HCT116 (cell line): ENCODE data around the gene MIPEP. TPM values are rescaled to one million over a fixed set of nuclear protein-coding genes. Genes with fewer than 3 reads are reported as not detected.

Source experiments
- ATAC-seq: fragments of 200-7000 bp; cut with Tn5 transposase; 2 replicates; pipeline ENCODE4 v1.9.1; 2020; ENCODE audit warnings: mild to moderate bottlenecking, moderate library complexity
- BruUV-seq: library from RNA; stranded (reverse); fragments of 400-500 nt; replicated peaks from 2 replicates; lab custom pipeline; 2021; lab: Mats Ljungman, UMichigan
- CTCF ChIA-PET: fragments of 300-600 bp; sonication (Branson Sonifier 250); formaldehyde crosslinking; loops from one replicate; lab custom pipeline; 2021; ENCODE audit warnings: antibody characterized with exemption; lab: Charles Lee
- POLR2A ChIA-PET: fragments of 300-600, 350-600 bp; sonication (Branson Sonifier 250); formaldehyde crosslinking; loops from one replicate; lab custom pipeline; 2021; ENCODE audit warnings: antibody characterized with exemption; lab: Charles Lee
- RAD21 ChIA-PET, 2 experiments: fragments of 300-600 bp; sonication (Branson Sonifier 250); formaldehyde crosslinking; loops; one replicate each; lab custom pipeline; 2023; ENCODE audit warnings: low total read pairs in 2 of 2; ENCODE audit not compliant: uncharacterized antibody in 2 of 2, unreplicated experiment in 2 of 2, low non-redundant PET in 1 of 2; lab: Charles Lee
- DNase-seq: peaks from one replicate; pipeline ENCODE4 v3.0.0-alpha.2; 2010; ENCODE audit warnings: low read depth, low spot score
- H2AFZ ChIP-seq: fragments of 200-600 bp; shearing (Covaris generic), sonication (generic); 2 replicates; pipeline ENCODE4 v1.6.1; 2017; ENCODE audit warnings: low read depth, mixed run types, mixed read lengths, antibody characterized with exemption, low read length; ENCODE audit not compliant: poor library complexity, severe bottlenecking
- H3K27ac ChIP-seq: 2 replicates; pipeline ENCODE4 v1.5.1; 2012; ENCODE audit warnings: low read depth, low read length
- H3K27me3 ChIP-seq: fragments of 200-600 bp; sonication (generic); 2 replicates; pipeline ENCODE4 v1.6.1; 2016; ENCODE audit warnings: mixed run types, low read length, mixed read lengths; ENCODE audit not compliant: insufficient read depth
- H3K36me3 ChIP-seq, 2 experiments: fragments of 200-500 bp in 1 of 2; fragments of 200-600 bp in 1 of 2; sonication (Bioruptor generic) in 1 of 2; sonication (generic) in 1 of 2; 2 replicates each; pipeline versions ENCODE4 v1.5.1 to v1.6.1; 2014 to 2016; ENCODE audit warnings: low read length in 2 of 2, inconsistent platforms in 1 of 2, mixed read lengths in 1 of 2, mixed run types in 1 of 2; ENCODE audit not compliant: insufficient read depth in 2 of 2, control insufficient read depth in 1 of 2
- H3K4me1 ChIP-seq, 2 experiments: fragments of 200-600 bp in 1 of 2; sonication (generic) in 1 of 2; 2 replicates each; pipeline versions ENCODE4 v1.5.1 to v1.6.1; 2012 to 2017; ENCODE audit warnings: low read length in 2 of 2, inconsistent platforms in 1 of 2, mild to moderate bottlenecking in 1 of 2, mixed read lengths in 1 of 2, mixed run types in 1 of 2, moderate library complexity in 1 of 2; ENCODE audit not compliant: insufficient read depth in 2 of 2, control insufficient read depth in 1 of 2
- H3K4me2 ChIP-seq: fragments of 200-600 bp; sonication (generic); 2 replicates; pipeline ENCODE4 v1.6.1; 2017; ENCODE audit warnings: mixed run types, low read length, mixed read lengths
- H3K4me3 ChIP-seq, 2 experiments: fragments of 200-600 bp in 1 of 2; sonication (generic) in 1 of 2; replicated peaks in 1 of 2; 2 replicates each; pipeline ENCODE4 v1.5.1; 2011 to 2016; ENCODE audit warnings: low read length in 2 of 2, control low read depth in 1 of 2, low read depth in 1 of 2, mild to moderate bottlenecking in 1 of 2, mixed read lengths in 1 of 2, mixed run types in 1 of 2
- H3K79me2 ChIP-seq: fragments of 200-600 bp; sonication (generic); 2 replicates; pipeline ENCODE4 v1.6.1; 2017; ENCODE audit warnings: mild to moderate bottlenecking, mixed run types, low read length, moderate library complexity, mixed read lengths; ENCODE audit not compliant: insufficient read depth
- H3K9ac ChIP-seq: fragments of 200-600 bp; sonication (generic); 2 replicates; pipeline ENCODE4 v1.6.1; 2016; ENCODE audit warnings: low read length, mixed read lengths
- H3K9me2 ChIP-seq: fragments of 200-600 bp; sonication (generic), shearing (Covaris generic); 2 replicates; pipeline ENCODE4 v1.6.1; 2017; ENCODE audit warnings: mixed run types, mild to moderate bottlenecking, moderate library complexity; ENCODE audit not compliant: insufficient read depth
- H3K9me3 ChIP-seq, 2 experiments: fragments of 200-500 bp in 1 of 2; fragments of 200-600 bp in 1 of 2; sonication (Bioruptor generic) in 1 of 2; sonication (generic) in 1 of 2; 2 replicates each; pipeline ENCODE4 v1.6.1; 2014 to 2017; ENCODE audit warnings: low read length in 2 of 2, mixed read lengths in 2 of 2, inconsistent platforms in 1 of 2, low read depth in 1 of 2, mild to moderate bottlenecking in 1 of 2, mixed run types in 1 of 2, moderate library complexity in 1 of 2; ENCODE audit not compliant: control insufficient read depth in 1 of 2, insufficient read depth in 1 of 2
- H4K20me1 ChIP-seq: fragments of 200-600 bp; sonication (generic), shearing (Covaris generic); 2 replicates; pipeline ENCODE4 v1.6.1; 2017; ENCODE audit warnings: mixed run types, mild to moderate bottlenecking, moderate library complexity; ENCODE audit not compliant: insufficient read depth
- CBX3 ChIP-seq: IDR thresholded peaks from 2 replicates; pipeline ENCODE4 v1.6.1; 2012; ENCODE audit warnings: low read depth
- CEBPB ChIP-seq: IDR thresholded peaks from 2 replicates; pipeline ENCODE4 v1.6.1; 2012; ENCODE audit warnings: low read depth
- ELF1 ChIP-seq: IDR thresholded peaks from 2 replicates; pipeline ENCODE4 v1.6.1; 2012; ENCODE audit warnings: low read depth, borderline replicate concordance
- EZH2phosphoT487 ChIP-seq: fragments of 200-600 bp; IDR thresholded peaks from 2 replicates; pipeline ENCODE4 v1.6.1; 2018; ENCODE audit warnings: antibody characterized with exemption, borderline replicate concordance
- POLR2A ChIP-seq: IDR thresholded peaks from 2 replicates; pipeline ENCODE4 v1.7.0; 2011; ENCODE audit warnings: borderline replicate concordance; ENCODE audit not compliant: insufficient read depth, insufficient read length; ENCODE audit errors: extremely low read depth
- TCF7L2 ChIP-seq: IDR thresholded peaks from 2 replicates; pipeline ENCODE4 v1.7.0; 2011; ENCODE audit warnings: borderline replicate concordance, inconsistent platforms; ENCODE audit not compliant: insufficient read depth, insufficient read length; ENCODE audit errors: extremely low read depth
- YY1 ChIP-seq: IDR thresholded peaks from 2 replicates; pipeline ENCODE4 v1.6.1; 2011; ENCODE audit warnings: low read length, low read depth, moderate library complexity, mild to moderate bottlenecking; ENCODE audit not compliant: insufficient replicate concordance; ENCODE audit errors: extremely low read depth
- ZBTB33 ChIP-seq: IDR thresholded peaks from 2 replicates; pipeline ENCODE4 v1.6.1; 2011; ENCODE audit warnings: mild to moderate bottlenecking, low read length, moderate library complexity; ENCODE audit not compliant: insufficient replicate concordance; ENCODE audit errors: extremely low read depth
- ZFX ChIP-seq: fragments of 450-650 bp; IDR thresholded peaks from 2 replicates; pipeline ENCODE4 v1.6.1; 2017
- ZNF274 ChIP-seq: fragments of 200-500 bp; sonication (Bioruptor generic); IDR thresholded peaks from 2 replicates; pipeline ENCODE4 v1.6.1; 2014; ENCODE audit warnings: mild to moderate bottlenecking, low read depth, low read length, inconsistent platforms
- intact Hi-C: fragments of 100-400 bp; cut with micrococcal nuclease; formaldehyde crosslinking; loops from 2 replicates; pipeline ENCODE4 v1.10.0; 2022
- total RNA-seq: library from RNA; stranded (reverse); gene quantifications from one replicate; pipeline ENCODE4 v1.2.1, GENCODE V29; 2021; ENCODE audit not compliant: unreplicated experiment
- TF ChIP-seq, protein P1 (sequence below): IDR thresholded peaks from 2 replicates; pipeline ENCODE4 v1.6.1; 2012

Gene MIPEP
- total RNA-seq, 1 experiment from 2014 or later: 33.3 TPM

- TF ChIP-seq TCF7L2 (no peak), EZH2phosphoT487 (no peak), CEBPB (no peak), POLR2A (no peak), ZFX (no peak), ZNF274 (no peak), ELF1 (no peak), ZBTB33 (no peak), CBX3 (no peak), YY1 (no peak)
- TF ChIP-seq, protein P1, sequence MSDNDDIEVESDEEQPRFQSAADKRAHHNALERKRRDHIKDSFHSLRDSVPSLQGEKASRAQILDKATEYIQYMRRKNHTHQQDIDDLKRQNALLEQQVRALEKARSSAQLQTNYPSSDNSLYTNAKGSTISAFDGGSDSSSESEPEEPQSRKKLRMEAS: no peak
- DNase-seq: no peak
- no peaks in the 10 kb centered on the region for H3K4me1 ChIP-seq
- no peak overlapping the region for H3K9ac ChIP-seq
- no peaks in the 10 kb centered on the region for H3K36me3 ChIP-seq
- H3K4me3 ChIP-seq: no peak overlapping the region
- H3K9me3 ChIP-seq: no peaks in the 10 kb centered on the region
- no peak for ATAC-seq
- H2AFZ ChIP-seq: no peak overlapping the region
- H3K79me2 ChIP-seq: no peaks in the 10 kb centered on the region
- H3K4me2 ChIP-seq: no peak overlapping the region
- no peaks in the 10 kb centered on the region for H3K9me2 ChIP-seq
- BruUV-seq: no TSS peak
- H3K27me3 ChIP-seq: no peaks in the 10 kb centered on the region
- RAD21 ChIA-PET: no interaction called here
- intact Hi-C loops: no loop called here
- POLR2A ChIA-PET: no interaction called here
- no peaks in the 10 kb centered on the region for H4K20me1 ChIP-seq
- H3K27ac ChIP-seq: no peak overlapping the region
- CTCF ChIA-PET: no interaction called here
These were observed 135.7 kb downstream of the MIPEP start for GRCh38 chr13:23753458-23753857.
